ENCODE results near the gene TFDP2.

TFDP2 gene

GRCh38 chr3:142072816-142073215, 76.5 kb downstream of the TFDP2 start:
- no peak for DNase-seq

- DNase-seq, result no peak
Measured at GRCh38 chr3:142065932-142066331, 83.4 kb downstream of the TFDP2 start.

GRCh38 chr3:142065344-142065743, 84.0 kb downstream of the TFDP2 start:
- DNase-seq, result no peak

- DNase-seq, result no peak
Measured at GRCh38 chr3:142064454-142064853, 84.9 kb downstream of the TFDP2 start.

- no peak for DNase-seq
Measured at GRCh38 chr3:142057331-142057725, 92.0 kb downstream of the TFDP2 start.

GRCh38 chr3:142056656-142057330, 92.6 kb downstream of the TFDP2 start:
- DNase-seq, result no peak

GRCh38 chr3:142053835-142054234, 95.5 kb downstream of the TFDP2 start:
- no peak for DNase-seq

GRCh38 chr3:142053244-142053643, 96.1 kb downstream of the TFDP2 start:
- no peak for DNase-seq

- DNase-seq, result no peak
Measured at GRCh38 chr3:142051351-142051750, 98.0 kb downstream of the TFDP2 start.

- no peak for DNase-seq
Measured at GRCh38 chr3:142047021-142047369, 102.3 kb downstream of the TFDP2 start.

- DNase-seq, result no peak
Measured at GRCh38 chr3:142046320-142047020, 102.9 kb downstream of the TFDP2 start.

- no peak for DNase-seq
Measured at GRCh38 chr3:142040941-142041491, 108.3 kb downstream of the TFDP2 start.

GRCh38 chr3:142035308-142035922, 113.9 kb downstream of the TFDP2 start:
- DNase-seq, result no peak

- no peak for DNase-seq
Measured at GRCh38 chr3:142033292-142033691, 116.1 kb downstream of the TFDP2 start.

GRCh38 chr3:142031575-142031974, 117.8 kb downstream of the TFDP2 start:
- no peak for DNase-seq

GRCh38 chr3:142029791-142030190, 119.6 kb downstream of the TFDP2 start:
- no peak for DNase-seq

- no peak for DNase-seq
Measured at GRCh38 chr3:142029052-142029642, 120.2 kb downstream of the TFDP2 start.

GRCh38 chr3:142028243-142028777, 121.0 kb downstream of the TFDP2 start:
- DNase-seq, result no peak

- DNase-seq, result no peak
Measured at GRCh38 chr3:142027735-142028134, 121.6 kb downstream of the TFDP2 start.

- DNase-seq, result no peak
Measured at GRCh38 chr3:142027300-142027699, 122.0 kb downstream of the TFDP2 start.

- DNase-seq, result no peak
Measured at GRCh38 chr3:142026333-142026732, 123.0 kb downstream of the TFDP2 start.

- no peak for DNase-seq
Measured at GRCh38 chr3:142022381-142022780, 127.0 kb downstream of the TFDP2 start.

GRCh38 chr3:142021127-142021526, 128.2 kb downstream of the TFDP2 start:
- DNase-seq, result no peak

All from CD4-positive, alpha-beta T cell treated with Interferon gamma for 1 hour (primary cell).